ENCODE results near the gene PYY. TPM values are rescaled to one million over a fixed set of nuclear protein-coding genes. Genes with fewer than 3 reads are reported as not detected.

Gene PYY
- total and polyA plus RNA-seq, 5 donors, result not detected

DNA sequence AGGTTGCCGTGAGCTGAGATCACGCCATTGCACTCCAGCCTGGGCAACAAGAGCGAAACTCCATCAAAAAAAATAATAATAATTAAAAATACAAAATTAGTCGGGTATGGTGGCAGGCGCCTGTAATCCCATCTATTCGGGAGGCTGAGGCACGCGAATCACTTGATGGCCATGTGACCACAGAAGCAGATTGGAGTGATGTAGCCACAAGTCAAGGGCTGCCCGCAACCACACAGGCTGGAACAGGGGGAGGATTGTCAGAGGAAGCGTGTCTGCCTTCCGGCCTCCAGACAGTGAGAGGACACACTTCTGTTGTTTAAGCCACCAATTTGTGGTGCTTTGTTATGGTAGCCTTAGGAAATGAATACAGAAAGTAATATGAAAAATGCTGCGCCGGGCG, 38.9 kb upstream of the PYY start:
- intact Hi-C loops (cut with DNase I), result loop anchor here in 2 of 4 donors (5.0 kb wide), 1 partner anchor 50 kb away; the partner anchor contains the start of gene PPY (in 2 of the 2)
- DNase-seq, result no peak

DNA sequence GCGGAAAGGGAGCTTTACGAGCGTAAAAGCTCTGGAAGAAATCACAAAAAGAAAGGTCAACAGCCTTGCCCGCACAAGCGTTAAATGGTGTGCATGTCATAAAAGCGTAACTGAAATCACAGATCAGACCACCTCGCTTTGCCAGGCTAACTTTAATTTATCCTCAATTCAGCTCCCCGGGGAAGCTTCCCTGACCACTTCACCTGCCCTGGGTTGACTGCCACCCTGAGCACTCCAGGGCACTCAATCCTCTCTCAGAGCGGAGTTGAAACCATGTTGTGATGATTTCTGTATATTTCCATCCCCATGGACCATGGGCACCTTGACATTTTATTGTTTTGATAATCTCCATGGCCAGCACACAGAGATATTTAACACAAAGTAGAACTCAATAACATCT, 34.6 kb upstream of the PYY start:
- 87% methylated on average over 9 of the region's 9 CpGs for WGBS
- DNase-seq, result no peak
- Histone ChIP-seq H3K9me3 (ENCODE audit: control insufficient read depth, low read length) (no peaks in the 10 kb centered on the region), H3K4me1 (ENCODE audit: control insufficient read depth, insufficient read depth, low read length) (peaks cover 3% of the 10 kb centered on the region), H3K27me3 (ENCODE audit: control insufficient read depth, insufficient read depth) (no peaks in the 10 kb centered on the region), H3K27ac (ENCODE audit: low read length) (no peak overlapping the region), H3K4me3 (ENCODE audit: low read length) (no peak overlapping the region)
- intact Hi-C loops (cut with DNase I), result no loop called here
- no peak for ATAC-seq

More for the DNA sequence above, 38.9 kb upstream of the PYY start:
- H3K27me3 ChIP-seq (ENCODE audit: control insufficient read depth, insufficient read depth), result no peaks in the 10 kb centered on the region
- no peak overlapping the region for H3K27ac ChIP-seq (ENCODE audit: low read length)
- H3K9me3 ChIP-seq (ENCODE audit: control insufficient read depth, low read length), result no peaks in the 10 kb centered on the region
- WGBS, result 95% methylated on average over 14 of the region's 14 CpGs
- no peak overlapping the region for H3K4me3 ChIP-seq (ENCODE audit: low read length)
- ATAC-seq, result no peak
- no peaks in the 10 kb centered on the region for H3K4me1 ChIP-seq (ENCODE audit: control insufficient read depth, insufficient read depth, low read length)

GRCh38 chr17:43987131-43988021, 33.6 kb upstream of the PYY start:
- 62% methylated on average over 12 of the region's 12 CpGs for WGBS
- intact Hi-C loops (cut with DNase I), result no loop called here
- peak overlapping the region; percentile 8 for H3K27ac ChIP-seq (ENCODE audit: low read length)
- peaks cover 3% of the 10 kb centered on the region for H3K4me1 ChIP-seq (ENCODE audit: control insufficient read depth, insufficient read depth, low read length)
- no peaks in the 10 kb centered on the region for H3K9me3 ChIP-seq (ENCODE audit: control insufficient read depth, low read length)
- ATAC-seq (peak in 1 of 2 donors; percentile 31), DNase-seq (no peak)
- H3K4me3 ChIP-seq (ENCODE audit: low read length), result no peak overlapping the region
- H3K27me3 ChIP-seq (ENCODE audit: control insufficient read depth, insufficient read depth), result no peaks in the 10 kb centered on the region

GRCh38 chr17:43986225-43986981, 32.7 kb upstream of the PYY start:
- intact Hi-C loops (cut with DNase I), result no loop called here
- no peak overlapping the region for H3K4me3 ChIP-seq (ENCODE audit: low read length)
- no peaks in the 10 kb centered on the region for H3K9me3 ChIP-seq (ENCODE audit: control insufficient read depth, low read length)
- no peaks in the 10 kb centered on the region for H3K27me3 ChIP-seq (ENCODE audit: control insufficient read depth, insufficient read depth)
- peaks cover 3% of the 10 kb centered on the region for H3K4me1 ChIP-seq (ENCODE audit: control insufficient read depth, insufficient read depth, low read length)
- WGBS, result 70% methylated on average over 7 of the region's 7 CpGs
- DNase-seq, result no peak
- H3K27ac ChIP-seq (ENCODE audit: low read length), result peak overlapping the region; percentile 2
- ATAC-seq, result no peak

GRCh38 chr17:43984521-43984920, 30.8 kb upstream of the PYY start:
- DNase-seq (no peak), ATAC-seq (peak in 1 of 2 donors; percentile 32)
- Histone ChIP-seq H3K27ac (ENCODE audit: low read length) (no peak overlapping the region), H3K9me3 (ENCODE audit: control insufficient read depth, low read length) (no peaks in the 10 kb centered on the region), H3K4me1 (ENCODE audit: control insufficient read depth, insufficient read depth, low read length) (peaks cover 3% of the 10 kb centered on the region), H3K27me3 (ENCODE audit: control insufficient read depth, insufficient read depth) (no peaks in the 10 kb centered on the region), H3K4me3 (ENCODE audit: low read length) (no peak overlapping the region)
- WGBS, result 82% methylated on average over 8 of the region's 8 CpGs
- intact Hi-C loops (cut with DNase I), result no loop called here

DNA sequence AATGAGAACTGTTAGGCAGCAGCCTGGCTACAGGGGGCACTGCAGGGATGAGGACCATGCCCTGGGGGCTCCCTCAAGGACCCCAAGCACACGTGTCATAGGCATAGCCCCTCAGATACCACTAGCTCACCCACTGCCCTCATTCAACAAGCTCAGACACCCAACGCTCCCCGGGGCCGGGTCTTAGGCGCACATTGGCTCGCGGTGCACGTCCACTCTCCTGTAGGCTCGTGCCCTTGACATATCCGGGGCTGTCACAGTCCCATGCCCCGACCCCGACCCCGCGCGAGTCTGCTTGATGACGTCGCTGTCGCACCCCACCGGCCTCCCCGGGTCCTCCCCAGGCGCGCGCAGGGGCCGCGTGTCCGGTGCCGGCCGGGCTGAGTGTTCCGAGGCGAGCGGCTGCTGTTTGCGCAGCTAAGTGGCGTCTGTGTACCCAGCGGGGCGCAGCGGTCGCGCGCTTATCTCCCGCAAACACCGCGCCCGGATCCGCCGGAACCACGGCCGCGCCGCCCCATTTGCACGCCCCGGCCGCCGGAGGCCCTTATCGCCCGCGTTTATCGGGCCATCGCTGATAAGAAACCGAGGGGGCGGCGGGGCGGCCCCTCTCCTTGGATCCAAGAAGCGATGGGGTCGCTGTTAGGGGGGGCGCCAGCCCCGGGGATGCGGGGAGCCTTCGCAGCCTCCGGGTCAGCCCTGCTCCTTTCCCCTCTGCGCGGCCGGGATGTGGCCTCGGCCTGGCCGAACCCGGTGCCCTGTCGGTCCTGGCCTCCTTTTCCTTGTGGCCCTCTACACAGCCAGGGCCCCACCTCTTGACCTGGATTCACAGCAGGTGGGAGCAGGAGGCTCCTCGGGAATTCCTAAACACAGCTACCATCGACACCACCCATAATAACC, 30.0 kb upstream of the PYY start:
- 3% methylated on average over 78 of the region's 78 CpGs for WGBS
- H3K27ac ChIP-seq (ENCODE audit: low read length), result no peak overlapping the region
- peak overlapping the region; percentile 35 for H3K4me3 ChIP-seq (ENCODE audit: low read length)
- DNase-seq (peak in 1 of 3 donors; percentile 62), ATAC-seq (peak; percentile 75 to 81)
- no peaks in the 10 kb centered on the region for H3K27me3 ChIP-seq (ENCODE audit: control insufficient read depth, insufficient read depth)
- intact Hi-C loops (cut with DNase I), result no loop called here
- peaks cover 3% of the 10 kb centered on the region for H3K4me1 ChIP-seq (ENCODE audit: control insufficient read depth, insufficient read depth, low read length)
- no peaks in the 10 kb centered on the region for H3K9me3 ChIP-seq (ENCODE audit: control insufficient read depth, low read length)

DNA sequence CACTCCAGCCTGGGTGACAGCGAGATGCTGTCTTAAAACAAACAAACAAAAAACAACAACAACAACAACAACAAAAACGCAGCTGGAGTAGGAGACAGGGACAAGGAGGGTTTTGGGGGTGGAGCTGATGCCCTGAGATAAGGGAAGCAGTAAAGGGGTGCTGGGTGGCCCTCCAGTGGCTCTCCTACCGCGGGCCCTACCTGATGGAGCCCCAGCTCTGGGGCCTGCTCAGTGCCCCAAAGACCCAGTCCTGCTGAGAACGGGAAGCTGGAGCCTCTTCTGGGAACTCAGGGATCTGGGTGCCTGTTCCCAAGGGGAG, 29.4 kb upstream of the PYY start:
- Histone ChIP-seq H3K27me3 (ENCODE audit: control insufficient read depth, insufficient read depth) (no peaks in the 10 kb centered on the region), H3K4me3 (ENCODE audit: low read length) (no peak overlapping the region), H3K9me3 (ENCODE audit: control insufficient read depth, low read length) (no peaks in the 10 kb centered on the region), H3K27ac (ENCODE audit: low read length) (no peak overlapping the region), H3K4me1 (ENCODE audit: control insufficient read depth, insufficient read depth, low read length) (peaks cover 3% of the 10 kb centered on the region)
- intact Hi-C loops (cut with DNase I), result no loop called here
- ATAC-seq, result no peak
- WGBS, result 30% methylated on average over 5 of the region's 5 CpGs
- DNase-seq, result no peak

GRCh38 chr17:43982171-43982570, 28.4 kb upstream of the PYY start:
- 77% methylated on average over 2 of the region's 2 CpGs for WGBS
- H3K4me1 ChIP-seq (ENCODE audit: control insufficient read depth, insufficient read depth, low read length), result peaks cover 3% of the 10 kb centered on the region
- H3K9me3 ChIP-seq (ENCODE audit: control insufficient read depth, low read length), result no peaks in the 10 kb centered on the region
- H3K4me3 ChIP-seq (ENCODE audit: low read length), result no peak overlapping the region
- DNase-seq (no peak), ATAC-seq (no peak)
- no peaks in the 10 kb centered on the region for H3K27me3 ChIP-seq (ENCODE audit: control insufficient read depth, insufficient read depth)
- intact Hi-C loops (cut with DNase I), result no loop called here
- no peak overlapping the region for H3K27ac ChIP-seq (ENCODE audit: low read length)

DNA sequence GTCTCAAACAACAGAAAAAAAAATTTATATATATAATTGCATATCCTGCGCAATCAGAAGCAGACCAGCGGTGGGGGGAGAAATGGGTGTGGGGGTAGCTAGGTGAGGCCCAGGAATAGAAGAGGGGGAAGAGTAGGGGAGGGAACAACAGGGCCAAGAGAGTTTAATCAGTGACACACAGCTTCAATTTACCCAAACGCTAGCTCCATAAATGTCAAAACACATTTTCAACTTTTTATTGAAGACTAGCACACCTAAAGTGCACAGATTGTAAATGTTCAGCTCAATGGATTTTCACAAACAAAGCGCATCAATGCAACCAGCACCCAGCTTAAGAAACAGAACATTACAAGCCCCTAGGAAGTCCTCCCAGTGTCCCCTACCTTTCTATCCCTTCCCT, 25.9 kb upstream of the PYY start:
- ATAC-seq, result no peak
- intact Hi-C loops (cut with DNase I), result no loop called here
- no peak overlapping the region for H3K27ac ChIP-seq (ENCODE audit: low read length)
- 87% methylated on average over 4 of the region's 4 CpGs for WGBS
- H3K4me3 ChIP-seq (ENCODE audit: low read length), result no peak overlapping the region
- H3K4me1 ChIP-seq (ENCODE audit: control insufficient read depth, insufficient read depth, low read length), result no peaks in the 10 kb centered on the region
- H3K9me3 ChIP-seq (ENCODE audit: control insufficient read depth, low read length), result no peaks in the 10 kb centered on the region
- H3K27me3 ChIP-seq (ENCODE audit: control insufficient read depth, insufficient read depth), result no peaks in the 10 kb centered on the region
- DNase-seq, result no peak

- ATAC-seq, result no peak
- WGBS, result 73% methylated on average over 7 of the region's 7 CpGs
- intact Hi-C loops (cut with DNase I), result no loop called here
These were observed 25.3 kb upstream of the PYY start for GRCh38 chr17:43979011-43979410.

More at GRCh38 chr17:43979011-43979410, 25.3 kb upstream of the PYY start:
- H3K27ac ChIP-seq (ENCODE audit: low read length), result no peak overlapping the region
- no peak for DNase-seq
- H3K27me3 ChIP-seq (ENCODE audit: control insufficient read depth, insufficient read depth), result no peaks in the 10 kb centered on the region
- no peak overlapping the region for H3K4me3 ChIP-seq (ENCODE audit: low read length)
- H3K9me3 ChIP-seq (ENCODE audit: control insufficient read depth, low read length), result no peaks in the 10 kb centered on the region
- no peaks in the 10 kb centered on the region for H3K4me1 ChIP-seq (ENCODE audit: control insufficient read depth, insufficient read depth, low read length)

All from right cardiac atrium (tissue), 5 donors.